Measurements from ENCODE around the gene RAB34. TPM values are rescaled to one million over a fixed set of nuclear protein-coding genes. Genes with fewer than 3 reads are reported as not detected.

Gene RAB34
- total and polyA plus RNA-seq, 9 of the 15 experiments (the other 6 are each of a cell fraction or from before 2014, with no cell fraction given): 0.07 to 3.8 (median 0.46) TPM; not detected in 1

DNA sequence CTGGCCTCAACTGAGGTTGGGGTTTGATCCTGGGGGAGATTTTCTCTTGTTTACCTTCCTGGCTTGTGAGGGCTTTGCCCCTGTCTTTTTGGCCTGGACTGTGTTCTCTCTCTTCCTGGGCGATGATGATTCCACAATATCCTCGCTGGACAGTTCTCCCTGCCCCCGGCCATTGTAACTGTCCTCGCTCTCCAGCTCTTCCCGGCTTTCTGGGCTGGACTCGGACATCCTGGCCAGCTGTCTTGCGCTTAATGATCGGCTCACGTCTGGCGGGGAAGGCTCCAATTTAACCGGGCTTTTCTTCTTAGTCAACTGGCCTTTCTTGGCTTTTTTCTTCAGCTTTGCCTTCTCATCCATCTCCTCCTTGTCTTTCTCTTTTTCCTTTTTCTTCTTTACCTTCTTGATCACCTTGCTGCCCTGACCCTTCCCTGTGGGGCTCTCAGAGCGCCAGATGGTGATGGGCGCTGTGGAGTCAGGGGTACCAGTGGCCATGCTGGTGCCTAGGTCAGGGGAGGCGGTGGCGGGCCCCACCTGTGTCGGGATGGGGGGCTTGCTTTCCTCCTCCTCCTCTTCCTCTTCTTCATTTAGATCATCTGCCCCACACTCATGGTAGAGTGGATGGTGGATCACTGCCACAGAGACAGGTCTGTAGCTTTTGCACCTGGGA is 14.0 kb downstream of the RAB34 start (continued):
- TF ChIP-seq, protein P1, sequence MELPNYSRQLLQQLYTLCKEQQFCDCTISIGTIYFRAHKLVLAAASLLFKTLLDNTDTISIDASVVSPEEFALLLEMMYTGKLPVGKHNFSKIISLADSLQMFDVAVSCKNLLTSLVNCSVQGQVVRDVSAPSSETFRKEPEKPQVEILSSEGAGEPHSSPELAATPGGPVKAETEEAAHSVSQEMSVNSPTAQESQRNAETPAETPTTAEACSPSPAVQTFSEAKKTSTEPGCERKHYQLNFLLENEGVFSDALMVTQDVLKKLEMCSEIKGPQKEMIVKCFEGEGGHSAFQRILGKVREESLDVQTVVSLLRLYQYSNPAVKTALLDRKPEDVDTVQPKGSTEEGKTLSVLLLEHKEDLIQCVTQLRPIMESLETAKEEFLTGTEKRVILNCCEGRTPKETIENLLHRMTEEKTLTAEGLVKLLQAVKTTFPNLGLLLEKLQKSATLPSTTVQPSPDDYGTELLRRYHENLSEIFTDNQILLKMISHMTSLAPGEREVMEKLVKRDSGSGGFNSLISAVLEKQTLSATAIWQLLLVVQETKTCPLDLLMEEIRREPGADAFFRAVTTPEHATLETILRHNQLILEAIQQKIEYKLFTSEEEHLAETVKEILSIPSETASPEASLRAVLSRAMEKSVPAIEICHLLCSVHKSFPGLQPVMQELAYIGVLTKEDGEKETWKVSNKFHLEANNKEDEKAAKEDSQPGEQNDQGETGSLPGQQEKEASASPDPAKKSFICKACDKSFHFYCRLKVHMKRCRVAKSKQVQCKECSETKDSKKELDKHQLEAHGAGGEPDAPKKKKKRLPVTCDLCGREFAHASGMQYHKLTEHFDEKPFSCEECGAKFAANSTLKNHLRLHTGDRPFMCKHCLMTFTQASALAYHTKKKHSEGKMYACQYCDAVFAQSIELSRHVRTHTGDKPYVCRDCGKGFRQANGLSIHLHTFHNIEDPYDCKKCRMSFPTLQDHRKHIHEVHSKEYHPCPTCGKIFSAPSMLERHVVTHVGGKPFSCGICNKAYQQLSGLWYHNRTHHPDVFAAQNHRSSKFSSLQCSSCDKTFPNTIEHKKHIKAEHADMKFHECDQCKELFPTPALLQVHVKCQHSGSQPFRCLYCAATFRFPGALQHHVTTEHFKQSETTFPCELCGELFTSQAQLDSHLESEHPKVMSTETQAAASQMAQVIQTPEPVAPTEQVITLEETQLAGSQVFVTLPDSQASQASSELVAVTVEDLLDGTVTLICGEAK (IDR thresholded peaks at IDR 0.05): no peak
- TF ChIP-seq, protein P1 (CRISPR knock-in tag; IDR thresholded peaks at IDR 0.05): no peak
- TF ChIP-seq, protein P2, sequence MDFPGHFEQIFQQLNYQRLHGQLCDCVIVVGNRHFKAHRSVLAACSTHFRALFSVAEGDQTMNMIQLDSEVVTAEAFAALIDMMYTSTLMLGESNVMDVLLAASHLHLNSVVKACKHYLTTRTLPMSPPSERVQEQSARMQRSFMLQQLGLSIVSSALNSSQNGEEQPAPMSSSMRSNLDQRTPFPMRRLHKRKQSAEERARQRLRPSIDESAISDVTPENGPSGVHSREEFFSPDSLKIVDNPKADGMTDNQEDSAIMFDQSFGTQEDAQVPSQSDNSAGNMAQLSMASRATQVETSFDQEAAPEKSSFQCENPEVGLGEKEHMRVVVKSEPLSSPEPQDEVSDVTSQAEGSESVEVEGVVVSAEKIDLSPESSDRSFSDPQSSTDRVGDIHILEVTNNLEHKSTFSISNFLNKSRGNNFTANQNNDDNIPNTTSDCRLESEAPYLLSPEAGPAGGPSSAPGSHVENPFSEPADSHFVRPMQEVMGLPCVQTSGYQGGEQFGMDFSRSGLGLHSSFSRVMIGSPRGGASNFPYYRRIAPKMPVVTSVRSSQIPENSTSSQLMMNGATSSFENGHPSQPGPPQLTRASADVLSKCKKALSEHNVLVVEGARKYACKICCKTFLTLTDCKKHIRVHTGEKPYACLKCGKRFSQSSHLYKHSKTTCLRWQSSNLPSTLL (IDR thresholded peaks at IDR 0.05): no peak
- TF ChIP-seq ZNF217 (CRISPR knock-in tag; IDR thresholded peaks at IDR 0.05) (no peak), SMARCB1 (IDR thresholded peaks at IDR 0.05; ENCODE audit: insufficient read length, low read depth) (no peak)
- TF ChIP-seq, protein P3, sequence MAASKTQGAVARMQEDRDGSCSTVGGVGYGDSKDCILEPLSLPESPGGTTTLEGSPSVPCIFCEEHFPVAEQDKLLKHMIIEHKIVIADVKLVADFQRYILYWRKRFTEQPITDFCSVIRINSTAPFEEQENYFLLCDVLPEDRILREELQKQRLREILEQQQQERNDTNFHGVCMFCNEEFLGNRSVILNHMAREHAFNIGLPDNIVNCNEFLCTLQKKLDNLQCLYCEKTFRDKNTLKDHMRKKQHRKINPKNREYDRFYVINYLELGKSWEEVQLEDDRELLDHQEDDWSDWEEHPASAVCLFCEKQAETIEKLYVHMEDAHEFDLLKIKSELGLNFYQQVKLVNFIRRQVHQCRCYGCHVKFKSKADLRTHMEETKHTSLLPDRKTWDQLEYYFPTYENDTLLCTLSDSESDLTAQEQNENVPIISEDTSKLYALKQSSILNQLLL (CRISPR knock-in tag; IDR thresholded peaks at IDR 0.05; ENCODE audit: borderline replicate concordance): no peak
- TF ChIP-seq, protein P4, sequence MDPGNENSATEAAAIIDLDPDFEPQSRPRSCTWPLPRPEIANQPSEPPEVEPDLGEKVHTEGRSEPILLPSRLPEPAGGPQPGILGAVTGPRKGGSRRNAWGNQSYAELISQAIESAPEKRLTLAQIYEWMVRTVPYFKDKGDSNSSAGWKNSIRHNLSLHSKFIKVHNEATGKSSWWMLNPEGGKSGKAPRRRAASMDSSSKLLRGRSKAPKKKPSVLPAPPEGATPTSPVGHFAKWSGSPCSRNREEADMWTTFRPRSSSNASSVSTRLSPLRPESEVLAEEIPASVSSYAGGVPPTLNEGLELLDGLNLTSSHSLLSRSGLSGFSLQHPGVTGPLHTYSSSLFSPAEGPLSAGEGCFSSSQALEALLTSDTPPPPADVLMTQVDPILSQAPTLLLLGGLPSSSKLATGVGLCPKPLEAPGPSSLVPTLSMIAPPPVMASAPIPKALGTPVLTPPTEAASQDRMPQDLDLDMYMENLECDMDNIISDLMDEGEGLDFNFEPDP (CRISPR knock-in tag; IDR thresholded peaks at IDR 0.05): no peak
